ENCODE results near the gene TGFBR1.

DNA sequence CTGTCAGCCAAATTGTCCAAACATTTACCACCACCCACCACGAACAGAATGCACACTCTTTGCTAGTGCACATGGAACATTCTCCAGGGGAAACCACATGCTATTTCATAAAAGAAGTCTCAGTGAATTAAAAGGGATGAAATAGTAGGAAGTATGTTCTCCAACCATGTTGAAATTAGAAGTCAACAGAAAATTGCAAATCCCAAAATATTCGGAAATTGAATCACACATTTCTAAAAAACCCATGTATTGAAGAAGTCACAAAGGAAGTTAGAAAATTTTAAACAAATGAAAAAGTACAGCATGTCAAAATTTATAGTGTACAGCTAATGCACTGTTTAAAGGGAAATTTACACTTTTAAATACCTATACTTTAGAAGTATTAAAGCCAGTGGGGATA lies 50.8 kb downstream of the TGFBR1 start:
- TF ChIP-seq POLR2A (IDR thresholded peaks at IDR 0.05) (no peak), EP300 (IDR thresholded peaks at IDR 0.05) (no peak)
- TF ChIP-seq, protein P1, sequence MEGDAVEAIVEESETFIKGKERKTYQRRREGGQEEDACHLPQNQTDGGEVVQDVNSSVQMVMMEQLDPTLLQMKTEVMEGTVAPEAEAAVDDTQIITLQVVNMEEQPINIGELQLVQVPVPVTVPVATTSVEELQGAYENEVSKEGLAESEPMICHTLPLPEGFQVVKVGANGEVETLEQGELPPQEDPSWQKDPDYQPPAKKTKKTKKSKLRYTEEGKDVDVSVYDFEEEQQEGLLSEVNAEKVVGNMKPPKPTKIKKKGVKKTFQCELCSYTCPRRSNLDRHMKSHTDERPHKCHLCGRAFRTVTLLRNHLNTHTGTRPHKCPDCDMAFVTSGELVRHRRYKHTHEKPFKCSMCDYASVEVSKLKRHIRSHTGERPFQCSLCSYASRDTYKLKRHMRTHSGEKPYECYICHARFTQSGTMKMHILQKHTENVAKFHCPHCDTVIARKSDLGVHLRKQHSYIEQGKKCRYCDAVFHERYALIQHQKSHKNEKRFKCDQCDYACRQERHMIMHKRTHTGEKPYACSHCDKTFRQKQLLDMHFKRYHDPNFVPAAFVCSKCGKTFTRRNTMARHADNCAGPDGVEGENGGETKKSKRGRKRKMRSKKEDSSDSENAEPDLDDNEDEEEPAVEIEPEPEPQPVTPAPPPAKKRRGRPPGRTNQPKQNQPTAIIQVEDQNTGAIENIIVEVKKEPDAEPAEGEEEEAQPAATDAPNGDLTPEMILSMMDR (IDR thresholded peaks at IDR 0.05), result no peak
